GM12801 (cell line): Measurements from ENCODE around the gene PRKCA.

Experiments
- TF ChIP-seq, protein P1 (sequence below): IDR thresholded peaks from one replicate; pipeline ENCODE4 v1.5.1; 2011; ENCODE audit warnings: control low read depth; ENCODE audit not compliant: insufficient read length; ENCODE audit errors: extremely low read depth

PRKCA gene

DNA sequence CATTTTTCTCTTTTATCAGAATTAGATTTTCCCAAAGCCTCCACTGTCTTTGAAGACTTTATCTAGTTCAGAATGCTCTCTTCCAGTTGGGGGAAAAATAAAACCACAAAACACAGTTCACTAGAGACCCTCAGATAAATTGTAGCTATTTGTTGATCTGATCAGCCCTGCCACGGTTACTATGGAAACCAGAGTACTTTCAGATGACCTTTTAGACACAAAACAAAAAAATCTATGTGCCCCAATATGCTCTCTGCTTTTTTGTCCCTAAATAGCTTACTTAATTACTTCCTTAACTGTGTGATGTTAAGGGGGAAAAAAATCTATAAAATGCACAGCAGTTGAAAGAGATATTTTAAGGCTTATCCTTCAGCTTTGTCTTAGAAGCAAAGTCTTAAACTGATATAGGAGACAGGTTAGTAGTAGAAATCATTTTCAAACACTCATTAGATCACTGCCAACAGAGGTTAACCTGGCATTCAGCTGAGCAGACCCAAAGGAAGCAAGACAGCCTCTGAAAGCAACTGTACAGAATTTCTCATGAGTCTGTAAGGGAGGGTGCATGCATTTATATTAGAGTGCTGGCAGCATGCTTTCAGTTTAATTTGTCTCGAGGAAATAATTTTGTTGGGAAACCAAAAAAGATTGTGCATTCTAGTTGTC, 402.6 kb downstream of the PRKCA start:
- TF ChIP-seq, protein P1, sequence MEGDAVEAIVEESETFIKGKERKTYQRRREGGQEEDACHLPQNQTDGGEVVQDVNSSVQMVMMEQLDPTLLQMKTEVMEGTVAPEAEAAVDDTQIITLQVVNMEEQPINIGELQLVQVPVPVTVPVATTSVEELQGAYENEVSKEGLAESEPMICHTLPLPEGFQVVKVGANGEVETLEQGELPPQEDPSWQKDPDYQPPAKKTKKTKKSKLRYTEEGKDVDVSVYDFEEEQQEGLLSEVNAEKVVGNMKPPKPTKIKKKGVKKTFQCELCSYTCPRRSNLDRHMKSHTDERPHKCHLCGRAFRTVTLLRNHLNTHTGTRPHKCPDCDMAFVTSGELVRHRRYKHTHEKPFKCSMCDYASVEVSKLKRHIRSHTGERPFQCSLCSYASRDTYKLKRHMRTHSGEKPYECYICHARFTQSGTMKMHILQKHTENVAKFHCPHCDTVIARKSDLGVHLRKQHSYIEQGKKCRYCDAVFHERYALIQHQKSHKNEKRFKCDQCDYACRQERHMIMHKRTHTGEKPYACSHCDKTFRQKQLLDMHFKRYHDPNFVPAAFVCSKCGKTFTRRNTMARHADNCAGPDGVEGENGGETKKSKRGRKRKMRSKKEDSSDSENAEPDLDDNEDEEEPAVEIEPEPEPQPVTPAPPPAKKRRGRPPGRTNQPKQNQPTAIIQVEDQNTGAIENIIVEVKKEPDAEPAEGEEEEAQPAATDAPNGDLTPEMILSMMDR: no peak

DNA sequence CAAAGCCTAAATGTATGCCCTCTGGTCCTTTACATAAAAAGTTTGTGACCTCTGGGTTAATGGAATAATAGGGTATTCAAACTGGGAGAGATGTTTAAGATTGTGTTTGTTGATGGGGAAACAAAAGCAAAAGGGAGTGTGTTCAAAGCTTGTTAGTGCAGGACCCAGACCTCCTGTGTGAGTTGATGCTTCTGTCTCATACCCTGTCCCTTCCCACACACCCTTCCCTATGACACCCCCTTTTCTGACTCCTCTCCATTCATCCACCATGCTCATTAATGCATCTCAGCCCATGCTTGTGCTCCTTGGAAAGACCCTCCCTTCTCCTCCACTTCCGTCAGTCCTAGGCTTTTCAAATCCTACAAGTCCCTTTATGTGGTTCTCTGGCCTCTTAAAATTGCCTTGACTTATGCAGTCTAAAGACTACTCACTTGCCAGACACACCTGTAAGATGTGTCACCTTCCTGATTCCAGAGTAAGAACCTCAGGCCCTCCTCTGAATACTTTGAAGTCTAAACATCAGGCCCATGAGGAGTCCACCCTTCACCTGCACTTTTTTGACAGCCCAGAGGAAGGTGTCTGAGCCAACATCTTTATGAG, 404.5 kb downstream of the PRKCA start:
- TF ChIP-seq, protein P1: no peak

GRCh38 chr17:66711401-66711800, 409.0 kb downstream of the PRKCA start:
- TF ChIP-seq, protein P1: no peak

- TF ChIP-seq, protein P1: no peak
Observed at GRCh38 chr17:66711881-66712321, 409.5 kb downstream of the PRKCA start.

DNA sequence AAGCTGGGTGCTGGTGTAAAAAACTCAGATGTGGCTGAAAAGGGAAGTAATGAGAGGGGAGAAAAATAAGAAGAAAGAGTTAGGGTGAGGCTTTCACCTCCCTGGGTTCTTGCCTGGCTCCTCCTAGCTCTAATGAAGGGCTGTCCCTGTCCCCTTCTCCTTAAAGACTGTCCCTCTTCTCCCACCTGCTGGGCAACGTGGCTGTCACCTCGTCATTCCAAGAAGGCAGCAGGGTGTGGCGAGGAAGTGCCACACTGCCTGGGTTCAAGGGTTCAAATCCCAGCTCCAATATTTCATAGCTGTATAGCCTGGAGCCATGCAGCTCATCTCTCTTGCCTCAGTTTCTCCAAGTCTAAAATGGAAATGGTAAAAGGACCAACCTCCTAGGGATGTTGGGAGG, 410.0 kb downstream of the PRKCA start:
- TF ChIP-seq, protein P1: no peak

- TF ChIP-seq, protein P1: no peak
Observed at GRCh38 chr17:66713533-66714042, 411.2 kb downstream of the PRKCA start.

DNA sequence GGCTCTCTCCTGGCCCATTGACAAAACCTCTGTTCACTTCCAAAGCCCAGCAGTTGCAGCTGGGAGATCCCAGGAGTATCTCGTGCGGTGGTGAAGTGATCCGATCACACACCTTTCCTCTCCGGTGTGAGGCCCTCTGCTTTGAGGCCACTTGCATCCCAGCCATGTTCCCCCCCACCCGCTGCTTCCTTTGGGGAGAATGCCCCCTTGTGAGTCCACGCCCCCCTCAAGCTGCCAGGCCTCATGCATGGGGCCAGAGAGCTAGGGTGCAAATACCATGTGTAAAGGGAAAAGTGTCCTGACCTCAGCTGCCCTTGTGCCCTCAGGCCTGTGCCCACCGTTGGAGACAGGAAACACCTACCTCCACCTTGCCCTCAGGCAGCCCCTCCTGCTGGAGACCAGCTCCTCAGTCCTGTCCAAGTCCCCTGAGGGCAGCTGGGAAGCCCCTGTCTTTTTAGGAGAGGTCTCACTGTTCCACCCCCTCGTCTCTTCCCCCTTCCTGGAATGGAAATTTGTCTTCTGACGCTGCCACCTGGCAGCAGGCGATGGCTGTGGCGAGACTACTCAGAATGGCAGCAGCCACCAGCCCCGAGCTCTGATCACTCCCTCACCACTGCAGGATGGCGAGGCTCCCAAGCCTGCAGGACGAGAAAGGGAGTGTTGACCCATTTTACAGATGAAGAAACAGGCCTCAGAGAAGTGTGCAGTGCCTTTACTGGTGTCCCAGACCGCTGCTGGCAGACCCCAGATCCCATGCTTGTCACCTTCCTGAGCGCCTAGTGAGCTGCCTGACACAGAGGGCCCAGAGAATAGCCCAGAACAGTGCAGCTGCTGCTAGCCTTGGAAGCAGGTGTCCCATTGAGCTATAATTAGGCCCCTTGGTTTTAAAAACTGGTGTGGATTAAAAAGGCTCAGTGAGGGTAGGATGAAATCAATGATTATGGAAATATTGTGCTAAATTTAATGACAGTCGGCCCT, 411.9 kb downstream of the PRKCA start:
- TF ChIP-seq, protein P1: no peak
